NCI-H1105 treated with DMSO at 0.1 percent for 48 hours (cell line): ENCODE measurements around the gene FBXL4.

ENCODE experiments used
- DNase-seq: peaks from one replicate; lab custom pipeline; 2025; lab: John Stamatoyannopoulos, UW

FBXL4 gene

DNA sequence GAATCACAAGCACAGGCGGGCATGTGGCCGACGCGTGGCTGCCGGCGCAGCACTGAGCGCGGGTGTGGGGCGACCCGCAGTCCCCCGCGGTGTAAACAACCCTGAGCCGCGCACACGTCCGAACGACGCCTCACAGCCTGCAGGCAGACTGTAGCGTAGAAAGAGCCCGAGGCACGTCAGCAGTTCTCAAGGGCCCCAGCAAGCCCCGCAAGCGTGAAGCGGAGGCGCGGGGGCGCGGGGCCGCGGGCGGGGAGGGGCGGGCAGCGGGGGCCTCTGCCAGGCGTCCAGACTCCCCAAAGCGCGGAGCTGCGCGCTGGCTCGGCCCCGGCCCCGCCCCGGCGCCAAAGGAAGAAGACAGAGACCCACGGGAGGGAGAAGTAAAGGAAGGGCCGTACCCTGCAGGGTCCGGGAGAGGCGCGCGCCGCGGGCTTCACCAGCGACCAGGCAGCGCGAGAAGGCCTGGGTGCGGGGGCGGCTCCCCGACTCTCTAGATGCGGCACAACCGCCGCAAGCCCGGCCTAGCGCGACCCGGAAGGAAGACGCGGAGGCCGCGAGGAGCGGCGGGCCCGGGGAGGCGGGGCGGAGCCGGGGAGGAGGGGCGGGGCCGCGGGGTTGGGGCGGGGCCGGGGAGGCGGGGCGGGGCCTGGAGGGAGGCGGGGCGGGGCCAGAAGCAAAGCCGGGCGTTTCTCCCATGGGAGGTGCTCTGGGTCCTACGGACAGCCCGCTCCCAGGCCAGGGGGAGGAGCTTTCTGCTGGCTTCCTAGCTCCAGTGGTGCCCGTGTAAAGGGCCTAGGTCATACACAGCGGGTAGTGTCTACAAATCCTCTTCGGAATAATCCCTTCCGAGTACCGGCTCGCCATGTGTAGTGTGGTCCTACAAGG lies at the start of gene FBXL4:
TSS of gene FBXL4 (minus strand) at position 536 of the 882 bp plus-strand sequence. CDS start 20,958 bp downstream, outside the sequence.
- peak; percentile 79 for DNase-seq

DNA sequence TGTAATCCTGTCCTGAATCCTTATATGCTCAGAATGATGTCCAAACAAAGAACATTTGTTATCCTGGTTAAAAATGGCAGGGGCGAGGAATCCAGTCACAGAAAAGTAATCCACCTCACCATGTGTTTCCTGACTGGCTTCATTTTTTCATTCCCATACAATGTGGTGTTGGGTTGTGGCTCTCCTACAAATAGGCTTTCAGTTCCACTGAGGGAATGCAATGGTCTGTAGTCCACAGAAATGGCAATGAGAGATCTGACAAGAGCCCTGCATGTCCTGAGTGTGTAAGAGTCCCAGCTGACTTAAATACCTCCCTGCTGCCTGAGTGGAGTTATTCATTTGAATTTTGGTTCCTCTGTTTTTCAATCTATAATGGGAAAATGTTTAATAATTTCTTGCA lies 47.4 kb upstream of the FBXL4 start:
- no peak for DNase-seq

DNA sequence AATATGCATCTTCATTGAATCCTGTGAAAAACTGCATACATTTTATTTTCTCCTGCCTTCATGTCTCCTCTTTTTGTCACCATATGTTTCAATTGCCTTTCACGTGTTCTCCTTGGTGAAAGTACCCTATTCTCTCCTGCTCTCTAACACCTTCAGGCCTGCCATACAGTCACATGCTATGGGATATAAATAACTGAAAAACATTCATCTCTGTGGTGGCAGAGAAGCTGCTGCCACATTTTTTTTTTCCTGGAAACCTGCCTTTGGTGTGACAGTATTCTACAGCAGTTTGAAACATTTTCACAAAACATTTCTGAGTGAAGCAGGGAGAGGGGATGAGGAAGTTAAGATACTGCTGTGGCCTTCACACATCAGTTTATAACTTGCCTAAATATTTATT lies 44.8 kb upstream of the FBXL4 start:
- no peak for DNase-seq

DNA sequence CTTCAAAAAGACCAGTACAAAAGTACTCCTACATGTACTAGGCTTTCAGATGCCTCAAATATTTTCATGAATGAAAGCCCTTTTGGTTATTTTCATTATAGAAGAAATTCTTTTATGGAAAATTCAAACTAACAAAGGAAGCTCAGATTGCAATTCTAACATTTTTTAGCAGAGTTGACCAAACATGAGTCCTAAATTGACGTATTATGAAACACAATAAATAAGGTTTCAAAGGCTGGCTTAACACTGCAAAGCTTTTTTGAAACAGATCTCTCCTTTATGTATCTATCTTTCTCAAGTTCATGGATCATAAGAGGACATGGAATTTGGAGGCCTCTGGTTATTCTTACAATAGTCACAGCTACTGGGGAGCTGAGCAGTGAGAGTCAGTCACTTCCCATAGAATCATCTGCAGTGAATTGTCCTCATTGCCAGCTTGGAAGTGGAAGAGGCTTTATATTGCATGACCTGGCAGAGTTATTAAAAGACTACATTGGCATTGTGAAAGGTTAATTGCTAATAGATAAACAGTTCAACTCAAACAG lies 38.4 kb upstream of the FBXL4 start:
- DNase-seq: no peak

DNA sequence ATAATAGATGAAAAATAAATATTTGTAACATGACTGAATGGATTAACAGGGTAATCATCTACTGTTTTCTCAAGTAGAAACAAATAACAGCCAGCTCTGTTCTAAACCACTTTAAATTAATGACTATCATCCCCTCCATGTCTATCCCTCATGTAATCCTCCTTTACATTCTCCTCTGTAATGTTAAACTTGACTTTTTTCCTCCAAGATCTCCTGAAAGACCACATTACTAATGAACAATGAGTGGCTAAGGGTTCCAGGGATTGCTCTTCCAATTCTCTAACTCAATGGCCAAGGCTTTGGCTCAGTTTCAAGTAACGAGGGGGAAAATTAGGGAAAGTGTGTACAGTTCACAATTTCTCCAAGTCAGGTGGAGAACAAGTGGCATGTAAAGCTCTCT lies 37.6 kb upstream of the FBXL4 start:
- DNase-seq: peak; percentile 25

DNA sequence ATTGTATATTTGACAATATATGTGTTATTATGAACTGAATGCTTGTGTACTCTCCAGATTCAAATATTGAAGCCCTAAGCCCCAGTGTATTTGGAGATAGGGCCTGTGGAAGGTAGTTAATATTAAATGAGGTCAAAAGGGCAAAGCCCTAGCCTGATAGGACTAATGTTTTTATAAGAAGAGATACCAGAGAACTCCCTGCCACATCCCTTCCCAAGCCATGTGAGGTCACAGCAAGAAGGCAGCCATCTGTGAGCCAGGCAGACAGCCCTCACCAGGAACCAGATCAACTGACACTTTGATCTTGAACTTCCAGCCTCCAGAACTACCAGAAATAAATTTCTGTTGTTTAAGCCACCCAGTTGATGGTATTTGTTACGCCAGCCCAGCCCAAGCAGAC lies 36.4 kb upstream of the FBXL4 start:
- DNase-seq: no peak

DNA sequence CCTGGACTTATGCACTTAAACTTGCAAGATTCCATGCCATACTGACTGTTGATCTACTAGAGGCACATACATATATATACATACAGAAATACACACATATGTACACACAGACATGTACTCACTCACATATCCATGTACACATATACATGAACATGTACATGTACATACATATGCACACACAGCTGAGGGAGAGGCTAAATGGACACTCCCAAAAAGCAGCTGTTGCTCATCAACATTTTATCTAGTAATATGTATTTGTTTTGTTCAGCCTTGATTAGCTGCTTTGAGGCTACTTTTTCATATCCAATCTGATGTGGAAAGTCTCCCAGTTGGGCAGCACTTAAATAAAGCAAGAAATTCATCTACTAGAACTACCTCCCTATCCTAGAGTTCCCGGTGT lies 33.7 kb upstream of the FBXL4 start:
- DNase-seq: no peak

DNA sequence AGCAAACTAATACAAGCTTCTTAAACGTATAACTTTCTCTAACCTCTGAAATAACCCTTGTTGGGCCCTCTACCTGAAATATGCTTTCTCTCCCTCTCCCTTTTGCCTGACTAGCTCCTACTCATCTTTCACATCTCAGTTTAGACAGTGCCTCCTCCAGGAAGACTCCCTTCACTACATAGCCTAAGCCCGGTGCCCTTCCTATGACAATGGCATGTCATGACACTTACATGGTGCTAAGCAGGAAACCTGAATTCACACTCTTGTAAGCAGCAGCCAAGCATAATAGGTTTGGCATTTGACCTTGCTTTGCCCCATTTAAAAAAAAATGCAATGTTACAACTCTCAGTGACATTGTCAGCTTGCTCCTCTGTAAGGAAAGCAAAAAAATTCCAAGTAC lies 33.1 kb upstream of the FBXL4 start:
- no peak for DNase-seq

DNA sequence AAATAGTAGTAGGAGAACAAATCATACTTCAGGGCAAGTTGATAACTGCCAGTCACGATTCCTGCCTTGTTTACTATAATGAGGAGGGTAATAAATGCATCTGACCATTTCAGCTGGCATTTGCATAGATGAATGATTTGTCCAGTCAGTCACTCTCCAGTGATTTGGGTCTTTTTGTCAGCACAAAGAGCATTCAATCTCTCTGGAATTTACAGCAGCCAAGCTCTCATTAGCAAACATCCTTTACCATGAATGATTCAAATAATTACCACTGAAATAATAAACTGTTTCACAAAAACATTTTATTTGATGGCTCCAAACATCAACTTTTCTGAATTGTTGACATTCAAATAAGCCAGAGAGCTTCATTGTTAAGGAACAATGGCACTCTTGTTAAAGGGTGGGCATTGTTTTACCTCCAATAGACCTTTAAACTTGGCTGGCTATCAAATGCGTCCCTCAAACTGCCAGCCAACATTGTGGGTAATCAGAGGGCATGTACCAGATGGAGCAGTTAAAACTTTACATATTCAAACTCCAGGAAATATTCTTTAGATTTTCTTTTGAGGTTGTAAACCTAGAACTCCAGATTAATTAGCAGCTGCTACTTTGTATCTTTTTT lies 30.0 kb upstream of the FBXL4 start:
- peak; percentile 95 for DNase-seq

DNA sequence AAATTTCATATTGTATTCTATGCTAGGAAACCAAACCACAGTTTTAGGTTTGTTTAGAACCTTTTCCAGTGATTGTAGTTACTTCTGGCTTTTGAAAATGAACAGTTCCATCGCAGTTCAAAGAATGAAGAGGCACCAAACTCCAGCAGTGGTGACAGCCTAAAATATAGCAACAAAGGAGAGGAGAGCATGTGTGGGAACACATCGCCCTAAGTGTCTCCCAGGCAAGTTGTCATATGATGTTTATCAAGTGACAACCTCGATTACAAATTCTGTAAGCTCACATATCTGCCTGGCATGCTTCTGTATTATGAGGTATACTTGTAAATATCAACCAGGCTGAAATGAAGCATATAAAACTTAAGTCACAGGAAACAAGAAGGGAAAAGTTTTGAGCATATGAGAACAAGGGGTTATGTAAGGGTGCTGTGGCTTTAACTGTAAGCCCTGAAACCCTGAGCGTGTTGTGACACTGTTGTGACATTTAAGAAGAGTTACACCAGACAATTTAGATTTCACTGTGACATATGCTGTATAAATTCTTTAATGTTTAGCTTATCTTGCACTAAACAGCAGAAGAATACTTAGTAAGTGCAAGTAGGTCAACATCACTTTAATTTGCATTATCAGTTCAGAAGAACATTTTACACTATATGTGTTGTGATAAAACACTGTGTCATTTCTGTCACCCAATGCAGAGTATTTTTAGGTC lies 29.1 kb upstream of the FBXL4 start:
- DNase-seq: no peak

DNA sequence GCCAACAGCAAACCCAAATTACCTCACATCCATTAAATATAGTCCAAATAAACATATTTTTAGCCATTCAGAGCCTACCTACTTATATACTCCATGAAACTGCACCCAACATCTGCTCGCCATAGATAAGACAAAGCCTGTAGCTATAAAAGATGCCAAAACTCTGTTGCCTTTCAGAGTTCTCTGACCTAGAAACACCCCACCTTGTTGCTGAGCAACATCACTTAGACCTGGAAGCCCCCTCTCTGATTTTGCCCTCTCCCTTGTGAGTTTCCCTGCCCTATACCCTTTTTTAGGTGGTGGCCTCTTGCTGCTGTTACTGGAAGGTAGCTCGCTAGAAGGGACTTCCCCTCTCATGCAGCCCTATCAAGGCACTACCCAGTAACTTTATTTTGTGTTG lies 27.7 kb upstream of the FBXL4 start:
- no peak for DNase-seq

DNA sequence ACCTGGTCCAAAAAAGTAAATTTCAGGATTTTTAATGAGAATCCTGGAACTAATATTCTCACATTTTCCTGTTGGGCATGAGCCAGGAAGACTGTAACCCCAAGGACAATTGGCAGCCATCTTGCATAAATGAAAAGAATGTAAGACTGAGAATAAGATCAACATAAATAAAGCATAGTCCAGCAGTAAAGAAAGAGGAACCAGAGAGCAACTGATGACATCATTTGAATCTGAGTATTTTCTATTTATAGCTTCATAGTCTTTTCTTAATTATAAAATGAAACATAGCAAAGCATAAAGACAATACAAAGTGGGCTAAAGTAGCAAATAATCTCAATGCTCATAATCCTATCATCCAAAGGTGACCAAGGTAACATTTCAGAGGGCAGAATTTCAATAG lies 26.6 kb upstream of the FBXL4 start:
- no peak for DNase-seq

DNA sequence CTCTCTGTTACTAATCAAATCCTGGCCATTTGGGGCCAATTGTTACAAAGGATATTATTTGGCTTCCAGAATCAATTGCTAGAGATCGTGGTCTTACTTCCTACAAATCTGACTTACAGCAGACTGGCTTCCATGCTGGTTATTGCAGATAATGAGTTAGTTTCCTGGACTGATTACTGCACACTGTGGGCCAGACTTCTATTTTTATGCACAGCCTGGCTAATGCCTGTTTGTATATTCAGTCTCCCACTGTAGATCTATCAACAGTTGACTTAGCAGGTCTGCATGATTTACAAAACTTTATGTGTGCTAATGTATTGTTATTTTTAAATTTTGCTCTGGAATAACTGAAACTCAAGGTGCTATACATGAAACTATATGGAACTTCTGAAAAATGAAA lies 25.8 kb upstream of the FBXL4 start:
- no peak for DNase-seq

DNA sequence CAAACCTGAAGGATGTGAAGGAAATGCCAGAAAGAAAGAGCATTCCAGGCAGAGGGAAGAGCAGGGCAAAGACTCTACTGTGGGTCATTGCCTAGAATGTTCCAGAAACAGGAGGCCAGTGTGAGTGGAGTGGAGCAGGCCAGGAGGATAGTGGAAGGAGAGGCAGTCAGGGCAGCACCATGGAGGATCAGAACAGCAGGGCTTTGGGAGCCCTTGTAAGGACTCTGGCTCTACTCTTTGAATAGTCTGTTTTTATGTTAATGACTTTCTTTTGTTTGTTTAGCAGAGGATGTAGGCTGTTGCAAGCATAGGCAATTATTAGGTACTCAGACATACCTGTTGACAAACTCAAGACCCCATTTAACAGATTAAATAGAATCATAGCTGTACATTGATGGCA lies 23.6 kb upstream of the FBXL4 start:
- DNase-seq: peak; percentile 54

DNA sequence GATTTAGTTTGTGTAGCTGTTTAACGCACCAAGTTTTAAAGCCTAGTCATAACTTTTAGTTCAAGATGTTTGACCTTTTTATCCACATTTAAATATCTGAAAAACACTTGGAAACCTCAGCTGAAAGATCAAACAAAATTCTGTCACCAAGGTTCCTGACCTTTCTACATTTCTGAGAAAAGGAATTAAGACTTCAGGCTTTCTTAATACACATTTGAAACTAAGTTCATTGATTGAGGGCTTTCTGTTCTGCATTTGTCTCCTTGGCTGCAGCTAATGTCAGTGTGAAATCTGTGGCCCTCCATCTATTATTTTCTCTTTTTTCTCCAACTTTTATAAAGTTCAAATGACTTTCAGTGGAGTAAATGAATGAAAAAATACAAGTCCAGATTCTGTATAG lies 22.7 kb upstream of the FBXL4 start:
- no peak for DNase-seq

DNA sequence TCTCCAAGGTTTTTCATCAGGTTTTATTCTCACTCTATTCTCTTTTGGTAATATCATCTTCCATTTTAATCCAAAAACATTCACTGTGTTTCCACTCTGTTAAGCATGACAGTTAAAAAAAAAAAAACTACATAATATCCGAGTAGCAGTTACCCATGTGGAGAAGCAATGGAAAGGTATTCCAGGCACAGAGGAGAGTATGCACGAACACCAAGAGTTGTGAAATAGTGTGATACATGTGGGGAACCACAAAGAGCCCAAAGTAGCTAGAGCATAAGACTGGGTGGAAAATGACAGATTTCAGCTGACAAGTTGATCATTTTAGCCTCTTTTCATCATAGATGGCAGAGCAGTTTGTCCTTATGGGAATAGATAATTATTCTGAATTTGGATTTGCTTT lies 19.9 kb upstream of the FBXL4 start:
- DNase-seq: no peak

DNA sequence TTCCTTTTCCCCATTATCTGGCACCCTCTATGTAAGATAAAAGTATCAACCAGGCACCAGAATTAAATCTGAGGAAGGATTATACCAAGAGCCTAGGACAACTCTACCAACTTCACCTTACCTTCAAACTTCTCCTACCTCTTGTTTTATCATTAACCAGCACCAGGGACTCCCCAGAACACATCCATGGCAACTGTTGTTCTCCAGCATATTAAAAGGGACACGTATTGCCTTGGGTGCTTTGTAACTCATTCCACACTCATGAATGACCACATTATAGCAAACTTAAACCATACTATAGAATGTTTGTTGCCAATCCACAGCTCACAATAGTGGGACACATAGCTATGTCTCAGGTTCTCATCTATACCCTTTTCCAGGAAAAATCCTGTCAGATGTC lies 11.9 kb upstream of the FBXL4 start:
- DNase-seq: no peak

DNA sequence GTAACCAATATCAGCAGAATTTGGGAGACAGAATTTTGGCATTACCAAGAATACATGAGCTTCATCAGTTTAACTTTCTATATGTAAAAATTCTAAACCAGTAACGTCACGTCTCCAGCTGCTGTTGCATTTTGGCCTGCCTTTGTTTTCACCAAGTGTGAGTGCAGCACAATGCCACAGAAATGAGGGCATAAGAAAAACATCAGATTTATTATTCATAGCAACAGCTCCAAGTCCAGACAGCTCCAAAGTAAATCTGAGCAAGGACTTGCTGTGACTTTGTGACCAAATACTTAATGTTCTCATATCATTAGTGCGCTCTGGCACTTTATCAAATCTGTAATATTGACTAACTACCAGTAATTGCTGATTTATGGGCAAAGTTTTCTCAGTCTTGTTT lies 11.0 kb upstream of the FBXL4 start:
- DNase-seq: no peak

DNA sequence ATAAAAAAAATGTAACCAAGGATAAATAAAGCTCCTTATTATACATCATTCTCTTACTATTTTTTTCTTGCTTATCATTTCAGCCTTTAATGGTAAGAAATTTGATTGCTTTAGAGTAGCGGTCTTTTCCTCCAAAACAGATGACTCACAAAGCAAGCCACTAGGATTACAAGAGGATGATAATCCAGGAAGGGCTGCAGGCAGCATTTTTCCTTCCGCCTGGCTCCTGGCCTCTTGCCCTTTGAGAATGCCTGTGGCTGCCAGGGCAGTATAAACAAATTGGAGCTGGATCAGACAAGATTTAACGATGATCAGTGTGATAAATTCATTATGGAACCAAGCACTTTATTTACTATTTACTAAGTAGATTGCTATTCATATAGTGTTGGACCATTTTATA lies 9.7 kb upstream of the FBXL4 start:
- no peak for DNase-seq

DNA sequence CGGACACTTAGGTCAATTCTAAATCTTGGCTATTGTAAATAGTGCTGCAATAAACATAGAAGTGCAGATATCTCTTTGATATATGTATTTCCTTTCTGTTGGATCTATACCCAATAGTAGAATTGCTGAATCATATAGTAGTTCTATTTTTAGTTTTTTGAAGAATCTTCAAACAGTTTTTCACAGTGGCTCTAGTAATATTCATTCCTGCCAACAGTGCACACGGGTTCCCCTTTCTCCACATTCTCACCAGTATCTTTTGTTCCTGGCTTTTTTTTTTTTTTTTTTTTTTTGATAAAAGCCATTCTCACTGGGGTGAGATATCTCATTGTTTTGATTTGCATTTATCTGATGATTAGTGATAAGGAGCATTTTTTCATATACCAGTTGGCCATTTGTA lies 1.8 kb upstream of the FBXL4 start:
- DNase-seq: no peak

DNA sequence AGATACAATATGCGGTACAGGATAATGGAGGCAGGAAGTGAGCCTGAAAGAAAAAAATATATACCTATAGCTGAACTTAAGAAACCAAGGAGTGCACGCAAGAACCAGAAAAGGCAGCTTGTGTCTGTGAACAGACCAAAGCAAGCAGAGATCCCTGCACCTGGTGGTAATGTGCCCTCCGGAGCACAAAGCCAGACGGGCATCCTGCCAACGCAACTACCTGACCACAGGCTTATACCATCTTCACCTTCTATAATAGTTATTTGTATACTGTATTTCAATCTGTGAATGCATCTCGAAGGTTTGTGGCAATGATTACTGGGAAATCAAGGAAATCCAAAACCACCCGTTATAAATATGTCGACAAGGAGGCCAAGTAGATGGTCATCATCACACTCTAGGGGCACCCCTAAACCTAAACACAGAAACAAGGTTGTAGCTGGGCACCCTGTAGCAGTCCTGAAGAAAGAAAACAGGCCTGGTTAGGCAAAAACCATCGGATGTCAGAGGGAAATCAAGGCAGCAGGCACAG lies 801 bp downstream of the FBXL4 start:
- DNase-seq: peak; percentile 88

DNA sequence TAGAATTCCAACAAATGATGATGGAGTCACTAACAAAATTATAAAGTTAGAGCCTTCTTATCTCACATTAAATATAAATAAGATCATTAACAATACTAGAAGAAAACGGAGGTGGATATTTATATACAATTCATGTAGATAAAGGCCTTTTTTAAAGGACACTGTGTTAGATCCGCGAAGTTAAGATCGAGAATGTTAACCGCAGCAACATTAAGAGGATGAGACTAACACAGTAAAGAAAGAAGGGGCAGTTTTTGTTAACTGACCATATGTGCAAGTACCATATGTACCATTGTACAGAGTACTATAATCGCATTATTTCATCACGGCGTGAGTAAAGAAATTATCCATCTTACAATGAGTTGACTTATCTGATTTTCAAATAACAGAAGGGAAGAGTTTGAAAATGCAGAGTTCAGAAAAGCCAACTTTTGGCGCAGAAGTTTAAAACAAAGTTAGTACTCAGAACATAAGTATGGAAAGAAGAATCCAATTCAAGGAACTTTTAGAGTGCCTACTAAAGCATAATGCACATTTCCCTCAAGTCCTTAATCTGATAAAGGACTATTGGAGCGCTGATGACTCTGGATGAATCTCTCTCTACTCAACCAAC lies 1.4 kb downstream of the FBXL4 start:
- no peak for DNase-seq
